Activated gamma-delta T cell treated with Interleukin-2 at 50 U/mL for 16 hours (primary cell): Measurements from ENCODE around the gene EHMT2.
"Not testable (repeated sequence)": the region's sequence is repeated elsewhere in the genome, so short reads cannot be mapped to it uniquely, and the experiment has no call there.

Source experiments
- DNase-seq: peaks from one replicate; pipeline ENCODE4 v3.0.0-alpha.2; 2020

Gene EHMT2

GRCh38 chr6:31865205-31866118 is 32.0 kb downstream of the EHMT2 start:
- no peak for DNase-seq

- no peak for DNase-seq
Measured at GRCh38 chr6:31864818-31865204, 32.7 kb downstream of the EHMT2 start.

- not testable (repeated sequence) for DNase-seq
Measured at GRCh38 chr6:31864123-31864562, 33.4 kb downstream of the EHMT2 start.

GRCh38 chr6:31862344-31863235 is 34.9 kb downstream of the EHMT2 start, which contains the start of gene NEU1:
NEU1 (minus strand) TSS chr6:31862821; CDS start chr6:31862776, 45 bp downstream.
- DNase-seq = peak; percentile 99

- DNase-seq = no peak
Measured at GRCh38 chr6:31861919-31862343, 35.6 kb downstream of the EHMT2 start.

- DNase-seq = no peak
Measured at GRCh38 chr6:31861150-31861549, 36.3 kb downstream of the EHMT2 start.

GRCh38 chr6:31860349-31860748 is 37.1 kb downstream of the EHMT2 start:
- DNase-seq = no peak

GRCh38 chr6:31859923-31860322 is 37.6 kb downstream of the EHMT2 start:
- DNase-seq = no peak

- DNase-seq = no peak
Measured at GRCh38 chr6:31858707-31859106, 38.8 kb downstream of the EHMT2 start.

- DNase-seq = not testable (repeated sequence)
Measured at GRCh38 chr6:31857774-31858173, 39.7 kb downstream of the EHMT2 start.

- not testable (repeated sequence) for DNase-seq
Measured at GRCh38 chr6:31851980-31852718, 45.3 kb downstream of the EHMT2 start.

GRCh38 chr6:31851485-31851832 is 46.0 kb downstream of the EHMT2 start:
- no peak for DNase-seq

GRCh38 chr6:31850765-31851484 is 46.6 kb downstream of the EHMT2 start:
- DNase-seq = no peak

GRCh38 chr6:31847276-31847978 is 50.1 kb downstream of the EHMT2 start:
- no peak for DNase-seq

- no peak for DNase-seq
Measured at GRCh38 chr6:31844507-31844906, 53.0 kb downstream of the EHMT2 start.

- DNase-seq = no peak
Measured at GRCh38 chr6:31842053-31842452, 55.4 kb downstream of the EHMT2 start.

GRCh38 chr6:31839779-31840126 is 57.7 kb downstream of the EHMT2 start:
- not testable (repeated sequence) for DNase-seq

GRCh38 chr6:31838968-31839367 is 58.5 kb downstream of the EHMT2 start:
- no peak for DNase-seq

- not testable (repeated sequence) for DNase-seq
Measured at GRCh38 chr6:31838114-31838553, 59.4 kb downstream of the EHMT2 start.

- no peak for DNase-seq
Measured at GRCh38 chr6:31837369-31838113, 60.0 kb downstream of the EHMT2 start.
